C4-2B (cell line): Measurements from ENCODE around the gene SERPIND1.
"Not testable (repeated sequence)": the region's sequence is repeated elsewhere in the genome, so short reads cannot be mapped to it uniquely, and the experiment has no call there.

ENCODE experiments used
- H3K27ac ChIP-seq: fragments of 450-650 bp; 2 replicates; pipeline ENCODE4 v1.5.1; 2017
- CTCF ChIP-seq: fragments of 450-650 bp; conservative IDR thresholded peaks from 2 replicates; pipeline ENCODE4 v1.5.1; 2017; ENCODE audit warnings: mild to moderate bottlenecking
- ZFX ChIP-seq: fragments of 450-650 bp; IDR thresholded peaks from 2 replicates; pipeline ENCODE4 v1.6.1; 2017

Gene SERPIND1

GRCh38 chr22:20825624-20826023 is 51.7 kb downstream of the SERPIND1 start:
- no peak overlapping the region for H3K27ac ChIP-seq
- TF ChIP-seq CTCF (no peak), ZFX (no peak)

DNA sequence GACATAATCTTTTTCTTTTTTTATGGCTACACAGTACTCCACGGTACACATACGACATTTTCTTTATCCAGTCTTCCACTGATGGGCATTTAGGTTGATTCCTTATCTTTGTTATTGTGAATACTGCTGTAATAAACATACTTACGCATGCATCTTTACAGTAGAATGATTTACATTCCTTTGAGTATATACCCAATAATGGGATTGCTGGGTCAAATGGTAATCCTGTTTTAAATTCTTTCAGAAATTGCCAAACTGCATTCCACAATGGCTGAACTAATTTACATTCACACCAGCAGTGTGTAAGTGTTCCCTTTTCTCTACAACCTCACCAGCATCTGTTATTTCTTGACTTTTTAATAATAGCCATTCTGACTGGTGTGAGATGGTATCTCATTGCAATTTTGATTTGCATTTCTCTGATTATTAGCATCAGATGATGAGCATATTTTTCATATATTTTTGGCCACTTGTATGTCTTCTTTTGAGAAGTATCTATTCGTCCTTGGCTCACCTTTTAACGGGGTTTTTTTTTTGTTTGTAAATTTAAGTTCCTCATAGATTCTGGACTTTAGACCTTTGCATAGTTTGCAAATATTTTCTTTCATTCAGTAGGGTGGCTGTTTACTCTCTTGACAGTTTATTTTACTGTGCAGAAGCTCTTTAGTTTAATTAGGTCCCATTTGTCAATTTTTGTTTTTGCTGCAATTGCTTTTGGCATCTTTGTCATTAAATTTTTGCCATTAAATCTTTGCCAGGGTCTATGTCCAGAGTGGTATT is 52.6 kb downstream of the SERPIND1 start:
- H3K27ac ChIP-seq = not testable (repeated sequence)

- TF ChIP-seq CTCF (no peak), ZFX (no peak)
- H3K27ac ChIP-seq = no peak overlapping the region
Measured at GRCh38 chr22:20829491-20830134, 55.7 kb downstream of the SERPIND1 start.

- TF ChIP-seq CTCF (no peak), ZFX (no peak)
- no peak overlapping the region for H3K27ac ChIP-seq
Measured at GRCh38 chr22:20833225-20833665, 59.3 kb downstream of the SERPIND1 start.

DNA sequence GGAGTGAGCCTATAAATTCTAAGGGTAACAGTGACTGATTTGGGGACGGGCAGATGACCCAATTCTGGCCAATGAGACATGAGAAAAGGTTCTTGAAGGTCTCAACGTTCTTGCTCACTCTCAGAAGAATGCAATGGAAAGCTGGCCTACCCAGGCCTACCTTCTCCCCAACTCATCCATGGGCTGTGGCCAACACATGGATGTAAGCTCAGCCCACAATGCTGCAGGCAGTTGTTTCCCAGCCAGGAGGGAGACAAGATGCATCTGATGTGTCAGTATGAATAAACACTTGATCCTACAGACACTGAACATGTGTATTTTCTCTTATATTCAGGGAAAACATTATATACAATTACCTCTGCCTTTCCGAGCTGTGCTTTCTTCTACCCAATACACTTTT is 60.3 kb downstream of the SERPIND1 start:
- TF ChIP-seq CTCF (no peak), ZFX (no peak)
- no peak overlapping the region for H3K27ac ChIP-seq

GRCh38 chr22:20834725-20835124 is 60.8 kb downstream of the SERPIND1 start:
- TF ChIP-seq ZFX = no peak
- no peak for TF ChIP-seq CTCF
- no peak overlapping the region for H3K27ac ChIP-seq
